GM23338 (cell line): ENCODE results near the gene RDH12. TPM values are rescaled to one million over a fixed set of nuclear protein-coding genes. Genes with fewer than 3 reads are reported as not detected.

Source experiments
- ATAC-seq: fragments of 200-7000 bp; cut with Tn5 transposase; 3 replicates; pipeline ENCODE4 v1.9.1; 2020
- DNase-seq: peaks from one replicate; pipeline ENCODE4 v3.0.0-alpha.2; 2015; ENCODE audit warnings: low spot score
- H2AFZ ChIP-seq: fragments of 200-600 bp; sonication (generic); 2 replicates; pipeline ENCODE4 v1.8.0; 2016; ENCODE audit warnings: antibody characterized with exemption, mild to moderate bottlenecking, moderate library complexity
- H3F3A ChIP-seq: fragments of 200-600 bp; sonication (generic); replicated peaks from 2 replicates; pipeline ENCODE4 v1.8.0; 2017; ENCODE audit warnings: antibody characterized with exemption, mixed run types, low read depth
- H3K27ac ChIP-seq: fragments of 200-600 bp; sonication (generic); 2 replicates; pipeline ENCODE4 v1.6.1; 2016; ENCODE audit warnings: low read depth
- H3K27me3 ChIP-seq: fragments of 200-600 bp; sonication (generic); 2 replicates; pipeline ENCODE4 v1.8.0; 2016; ENCODE audit warnings: mild to moderate bottlenecking, mixed run types, moderate library complexity; ENCODE audit not compliant: insufficient read depth
- H3K36me3 ChIP-seq: fragments of 200-600 bp; sonication (generic); 2 replicates; pipeline ENCODE4 v1.8.0; 2016; ENCODE audit warnings: mild to moderate bottlenecking; ENCODE audit not compliant: insufficient read depth
- H3K4me1 ChIP-seq: fragments of 200-600 bp; sonication (generic); 2 replicates; pipeline ENCODE4 v1.8.0; 2016; ENCODE audit warnings: mild to moderate bottlenecking, moderate library complexity; ENCODE audit not compliant: insufficient read depth
- H3K4me2 ChIP-seq: fragments of 200-600 bp; sonication (generic); 2 replicates; pipeline ENCODE4 v1.7.1; 2017; ENCODE audit warnings: mixed run types
- H3K4me3 ChIP-seq: fragments of 200-600 bp; sonication (generic); 2 replicates; pipeline ENCODE4 v1.6.1; 2016; ENCODE audit warnings: mixed run types
- H3K79me2 ChIP-seq: fragments of 200-600 bp; sonication (generic); replicated peaks from 2 replicates; pipeline ENCODE4 v1.8.0; 2017; ENCODE audit warnings: mild to moderate bottlenecking; ENCODE audit not compliant: insufficient read depth
- H3K9me2 ChIP-seq: fragments of 200-600 bp; sonication (generic); 2 replicates; pipeline ENCODE4 v1.8.0; 2017; ENCODE audit not compliant: insufficient read depth
- H4K20me1 ChIP-seq: fragments of 200-600 bp; sonication (generic); replicated peaks from 2 replicates; pipeline ENCODE4 v1.8.0; 2017; ENCODE audit warnings: mild to moderate bottlenecking; ENCODE audit not compliant: insufficient read depth
- H3K27ac Mint-ChIP-seq: 2 replicates; pipeline ENCODE4 v1.8.0; 2020; ENCODE audit warnings: inconsistent platforms, mild to moderate bottlenecking, moderate library complexity, mixed read lengths
- H3K27me3 Mint-ChIP-seq: 3 replicates; pipeline ENCODE4 v1.8.0; 2022; ENCODE audit warnings: low read depth, mild to moderate bottlenecking, moderate library complexity, mixed read lengths, inconsistent platforms; ENCODE audit not compliant: insufficient read depth, poor library complexity
- H3K36me3 Mint-ChIP-seq: 3 replicates; pipeline ENCODE4 v1.8.0; 2021; ENCODE audit warnings: low read depth, mild to moderate bottlenecking, inconsistent platforms, moderate library complexity, mixed read lengths
- H3K4me1 Mint-ChIP-seq: 3 replicates; pipeline ENCODE4 v1.8.0; 2020; ENCODE audit warnings: mild to moderate bottlenecking, inconsistent platforms, mixed read lengths
- H3K4me3 Mint-ChIP-seq: 3 replicates; pipeline ENCODE4 v1.8.0; 2021; ENCODE audit warnings: moderate library complexity, mild to moderate bottlenecking, inconsistent platforms, mixed read lengths
- H3K9me3 Mint-ChIP-seq: 3 replicates; pipeline ENCODE4 v1.8.0; 2020; ENCODE audit warnings: moderate library complexity, mild to moderate bottlenecking, inconsistent platforms, mixed read lengths
- CREB1 ChIP-seq: fragments of 250-450 bp; sonication (Bioruptor Pico); IDR thresholded peaks from 2 replicates; pipeline ENCODE4 v1.5.0; 2020; ENCODE audit warnings: low read depth, mild to moderate bottlenecking, moderate library complexity
- EZH2 ChIP-seq: fragments of 200-600 bp; sonication (generic); IDR thresholded peaks from one replicate; pipeline ENCODE4 v1.8.0; 2017; ENCODE audit warnings: antibody characterized with exemption, mild to moderate bottlenecking, low read depth; ENCODE audit not compliant: unreplicated experiment
- EZH2phosphoT487 ChIP-seq: fragments of 200-600 bp; sonication (generic); IDR thresholded peaks from one replicate; pipeline ENCODE4 v1.8.1; 2018; ENCODE audit warnings: antibody characterized with exemption; ENCODE audit not compliant: unreplicated experiment
- JUNB ChIP-seq: IDR thresholded peaks from one replicate; pipeline ENCODE4 v1.6.1; 2016; ENCODE audit warnings: antibody characterized with exemption; ENCODE audit not compliant: unreplicated experiment
- NANOG ChIP-seq: IDR thresholded peaks from 2 replicates; pipeline ENCODE4 v1.6.1; 2016; ENCODE audit warnings: antibody characterized with exemption, borderline replicate concordance
- POLR2AphosphoS5 ChIP-seq: IDR thresholded peaks from 2 replicates; pipeline ENCODE4 v1.6.1; 2016; ENCODE audit warnings: antibody characterized with exemption, low read depth
- STAT1 ChIP-seq: IDR thresholded peaks from one replicate; pipeline ENCODE4 v1.6.1; 2016; ENCODE audit warnings: antibody characterized with exemption; ENCODE audit not compliant: unreplicated experiment
- ZNF114 ChIP-seq: fragments of 250-450 bp; sonication (Bioruptor Pico); IDR thresholded peaks from 2 replicates; pipeline ENCODE4 v1.5.0; 2020; ENCODE audit warnings: mild to moderate bottlenecking, moderate library complexity
- ZNF331 ChIP-seq: fragments of 250-450 bp; sonication (Bioruptor Pico); IDR thresholded peaks from 2 replicates; pipeline ENCODE4 v1.5.0; 2020; ENCODE audit warnings: low read depth, mild to moderate bottlenecking, moderate library complexity
- polyA plus RNA-seq: library from polyadenylated mRNA; unstranded; fragments of >200 nt; fragmentation: Nextera tagmentation; extraction: Ambion mirVana; gene quantifications from 2 replicates; pipeline ENCODE4 v1.2.1, GENCODE V29; 2016
- total RNA-seq: library from RNA; depleted of rRNA; stranded (reverse); fragments of >200 nt; shearing (Covaris generic); gene quantifications from 2 replicates; pipeline ENCODE4 v1.2.3, GENCODE V29; 2014
- TF ChIP-seq, protein P1 (sequence below), 2 experiments: fragments of 200-600 bp in 1 of 2; sonication (generic) in 1 of 2; conservative IDR thresholded peaks; 2 replicates each; pipeline versions ENCODE4 v1.5.1 to v1.6.1; 2016 to 2017; ENCODE audit warnings: antibody characterized with exemption in 2 of 2, low read depth in 2 of 2, mild to moderate bottlenecking in 2 of 2, moderate library complexity in 1 of 2
- TF ChIP-seq, protein P2 (sequence below): IDR thresholded peaks from one replicate; pipeline ENCODE4 v1.6.1; 2018; ENCODE audit warnings: antibody characterized with exemption; ENCODE audit not compliant: unreplicated experiment
- TF ChIP-seq, protein P3 (sequence below): IDR thresholded peaks from 2 replicates; pipeline ENCODE4 v1.6.1; 2016; ENCODE audit warnings: antibody characterized with exemption
- TF ChIP-seq, protein P4 (sequence below): fragments of 250-450 bp; sonication (Bioruptor Pico); IDR thresholded peaks from 2 replicates; pipeline ENCODE4 v1.5.0; 2020; ENCODE audit warnings: mild to moderate bottlenecking, moderate library complexity

Gene RDH12
- total and polyA plus RNA-seq, 2 experiments from 2014 or later, result 0.28 to 1.6 TPM

DNA sequence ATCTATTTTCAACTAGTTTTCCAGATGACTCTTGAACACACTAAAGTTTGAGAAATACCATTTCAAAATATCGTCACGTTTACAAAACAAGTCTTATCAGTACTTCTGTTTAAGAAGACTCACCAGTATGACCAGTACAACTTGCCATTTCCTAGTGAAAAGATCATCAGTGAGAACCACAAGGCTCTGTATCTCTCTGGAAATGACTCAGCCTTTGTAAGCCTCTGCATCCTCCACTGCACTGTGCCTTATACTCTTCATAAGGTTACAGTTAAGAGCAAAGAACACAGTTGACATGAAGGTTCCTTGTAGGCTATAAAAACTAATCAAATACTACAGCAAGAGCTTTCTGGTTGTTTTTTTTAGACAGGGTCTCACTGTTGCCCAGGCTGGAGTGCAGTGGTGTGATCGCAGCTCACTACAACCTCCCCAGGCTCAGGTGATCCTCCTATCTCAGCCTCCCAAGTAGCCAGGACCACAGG is 21.5 kb upstream of the RDH12 start:
- Mint-ChIP-seq H3K9me3 (no peaks in the 10 kb centered on the region; the same call in 2 of the 3 replicates), H3K4me3 (no peak overlapping the region), H3K4me1 (peaks cover 3% of the 10 kb centered on the region; the same call in 1 of the 3 replicates), H3K36me3 (peaks cover 70% of the 10 kb centered on the region), H3K27me3 (peaks cover 7% of the 10 kb centered on the region), H3K27ac (no peak overlapping the region)
- Histone ChIP-seq H4K20me1 (peaks cover 57% of the 10 kb centered on the region), H3K4me2 (no peak overlapping the region), H3K4me1 (peaks cover 5% of the 10 kb centered on the region; the same call in 1 of the 2 replicates), H3K79me2 (peaks cover 58% of the 10 kb centered on the region), H3K9me2 (no peaks in the 10 kb centered on the region), H3K27ac (no peak overlapping the region), H2AFZ (no peak overlapping the region), H3K27me3 (no peaks in the 10 kb centered on the region), H3F3A (peaks cover 14% of the 10 kb centered on the region), H3K4me3 (no peak overlapping the region), H3K36me3 (peaks cover 66% of the 10 kb centered on the region)
- ATAC-seq, result no peak
- TF ChIP-seq POLR2AphosphoS5 (no peak), EZH2 (no peak), JUNB (no peak), EZH2phosphoT487 (no peak), STAT1 (no peak), CREB1 (CRISPR knock-in tag) (no peak), ZNF114 (no peak), ZNF331 (CRISPR knock-in tag) (no peak), NANOG (no peak)
- TF ChIP-seq, protein P1, sequence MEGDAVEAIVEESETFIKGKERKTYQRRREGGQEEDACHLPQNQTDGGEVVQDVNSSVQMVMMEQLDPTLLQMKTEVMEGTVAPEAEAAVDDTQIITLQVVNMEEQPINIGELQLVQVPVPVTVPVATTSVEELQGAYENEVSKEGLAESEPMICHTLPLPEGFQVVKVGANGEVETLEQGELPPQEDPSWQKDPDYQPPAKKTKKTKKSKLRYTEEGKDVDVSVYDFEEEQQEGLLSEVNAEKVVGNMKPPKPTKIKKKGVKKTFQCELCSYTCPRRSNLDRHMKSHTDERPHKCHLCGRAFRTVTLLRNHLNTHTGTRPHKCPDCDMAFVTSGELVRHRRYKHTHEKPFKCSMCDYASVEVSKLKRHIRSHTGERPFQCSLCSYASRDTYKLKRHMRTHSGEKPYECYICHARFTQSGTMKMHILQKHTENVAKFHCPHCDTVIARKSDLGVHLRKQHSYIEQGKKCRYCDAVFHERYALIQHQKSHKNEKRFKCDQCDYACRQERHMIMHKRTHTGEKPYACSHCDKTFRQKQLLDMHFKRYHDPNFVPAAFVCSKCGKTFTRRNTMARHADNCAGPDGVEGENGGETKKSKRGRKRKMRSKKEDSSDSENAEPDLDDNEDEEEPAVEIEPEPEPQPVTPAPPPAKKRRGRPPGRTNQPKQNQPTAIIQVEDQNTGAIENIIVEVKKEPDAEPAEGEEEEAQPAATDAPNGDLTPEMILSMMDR (conservative IDR thresholded peaks at IDR 0.05; ENCODE audit: low read depth in 2 of 2), result no peak
- TF ChIP-seq, protein P2, sequence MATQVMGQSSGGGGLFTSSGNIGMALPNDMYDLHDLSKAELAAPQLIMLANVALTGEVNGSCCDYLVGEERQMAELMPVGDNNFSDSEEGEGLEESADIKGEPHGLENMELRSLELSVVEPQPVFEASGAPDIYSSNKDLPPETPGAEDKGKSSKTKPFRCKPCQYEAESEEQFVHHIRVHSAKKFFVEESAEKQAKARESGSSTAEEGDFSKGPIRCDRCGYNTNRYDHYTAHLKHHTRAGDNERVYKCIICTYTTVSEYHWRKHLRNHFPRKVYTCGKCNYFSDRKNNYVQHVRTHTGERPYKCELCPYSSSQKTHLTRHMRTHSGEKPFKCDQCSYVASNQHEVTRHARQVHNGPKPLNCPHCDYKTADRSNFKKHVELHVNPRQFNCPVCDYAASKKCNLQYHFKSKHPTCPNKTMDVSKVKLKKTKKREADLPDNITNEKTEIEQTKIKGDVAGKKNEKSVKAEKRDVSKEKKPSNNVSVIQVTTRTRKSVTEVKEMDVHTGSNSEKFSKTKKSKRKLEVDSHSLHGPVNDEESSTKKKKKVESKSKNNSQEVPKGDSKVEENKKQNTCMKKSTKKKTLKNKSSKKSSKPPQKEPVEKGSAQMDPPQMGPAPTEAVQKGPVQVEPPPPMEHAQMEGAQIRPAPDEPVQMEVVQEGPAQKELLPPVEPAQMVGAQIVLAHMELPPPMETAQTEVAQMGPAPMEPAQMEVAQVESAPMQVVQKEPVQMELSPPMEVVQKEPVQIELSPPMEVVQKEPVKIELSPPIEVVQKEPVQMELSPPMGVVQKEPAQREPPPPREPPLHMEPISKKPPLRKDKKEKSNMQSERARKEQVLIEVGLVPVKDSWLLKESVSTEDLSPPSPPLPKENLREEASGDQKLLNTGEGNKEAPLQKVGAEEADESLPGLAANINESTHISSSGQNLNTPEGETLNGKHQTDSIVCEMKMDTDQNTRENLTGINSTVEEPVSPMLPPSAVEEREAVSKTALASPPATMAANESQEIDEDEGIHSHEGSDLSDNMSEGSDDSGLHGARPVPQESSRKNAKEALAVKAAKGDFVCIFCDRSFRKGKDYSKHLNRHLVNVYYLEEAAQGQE, result no peak
- TF ChIP-seq, protein P3, sequence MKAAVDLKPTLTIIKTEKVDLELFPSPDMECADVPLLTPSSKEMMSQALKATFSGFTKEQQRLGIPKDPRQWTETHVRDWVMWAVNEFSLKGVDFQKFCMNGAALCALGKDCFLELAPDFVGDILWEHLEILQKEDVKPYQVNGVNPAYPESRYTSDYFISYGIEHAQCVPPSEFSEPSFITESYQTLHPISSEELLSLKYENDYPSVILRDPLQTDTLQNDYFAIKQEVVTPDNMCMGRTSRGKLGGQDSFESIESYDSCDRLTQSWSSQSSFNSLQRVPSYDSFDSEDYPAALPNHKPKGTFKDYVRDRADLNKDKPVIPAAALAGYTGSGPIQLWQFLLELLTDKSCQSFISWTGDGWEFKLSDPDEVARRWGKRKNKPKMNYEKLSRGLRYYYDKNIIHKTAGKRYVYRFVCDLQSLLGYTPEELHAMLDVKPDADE, result no peak
- TF ChIP-seq, protein P4, sequence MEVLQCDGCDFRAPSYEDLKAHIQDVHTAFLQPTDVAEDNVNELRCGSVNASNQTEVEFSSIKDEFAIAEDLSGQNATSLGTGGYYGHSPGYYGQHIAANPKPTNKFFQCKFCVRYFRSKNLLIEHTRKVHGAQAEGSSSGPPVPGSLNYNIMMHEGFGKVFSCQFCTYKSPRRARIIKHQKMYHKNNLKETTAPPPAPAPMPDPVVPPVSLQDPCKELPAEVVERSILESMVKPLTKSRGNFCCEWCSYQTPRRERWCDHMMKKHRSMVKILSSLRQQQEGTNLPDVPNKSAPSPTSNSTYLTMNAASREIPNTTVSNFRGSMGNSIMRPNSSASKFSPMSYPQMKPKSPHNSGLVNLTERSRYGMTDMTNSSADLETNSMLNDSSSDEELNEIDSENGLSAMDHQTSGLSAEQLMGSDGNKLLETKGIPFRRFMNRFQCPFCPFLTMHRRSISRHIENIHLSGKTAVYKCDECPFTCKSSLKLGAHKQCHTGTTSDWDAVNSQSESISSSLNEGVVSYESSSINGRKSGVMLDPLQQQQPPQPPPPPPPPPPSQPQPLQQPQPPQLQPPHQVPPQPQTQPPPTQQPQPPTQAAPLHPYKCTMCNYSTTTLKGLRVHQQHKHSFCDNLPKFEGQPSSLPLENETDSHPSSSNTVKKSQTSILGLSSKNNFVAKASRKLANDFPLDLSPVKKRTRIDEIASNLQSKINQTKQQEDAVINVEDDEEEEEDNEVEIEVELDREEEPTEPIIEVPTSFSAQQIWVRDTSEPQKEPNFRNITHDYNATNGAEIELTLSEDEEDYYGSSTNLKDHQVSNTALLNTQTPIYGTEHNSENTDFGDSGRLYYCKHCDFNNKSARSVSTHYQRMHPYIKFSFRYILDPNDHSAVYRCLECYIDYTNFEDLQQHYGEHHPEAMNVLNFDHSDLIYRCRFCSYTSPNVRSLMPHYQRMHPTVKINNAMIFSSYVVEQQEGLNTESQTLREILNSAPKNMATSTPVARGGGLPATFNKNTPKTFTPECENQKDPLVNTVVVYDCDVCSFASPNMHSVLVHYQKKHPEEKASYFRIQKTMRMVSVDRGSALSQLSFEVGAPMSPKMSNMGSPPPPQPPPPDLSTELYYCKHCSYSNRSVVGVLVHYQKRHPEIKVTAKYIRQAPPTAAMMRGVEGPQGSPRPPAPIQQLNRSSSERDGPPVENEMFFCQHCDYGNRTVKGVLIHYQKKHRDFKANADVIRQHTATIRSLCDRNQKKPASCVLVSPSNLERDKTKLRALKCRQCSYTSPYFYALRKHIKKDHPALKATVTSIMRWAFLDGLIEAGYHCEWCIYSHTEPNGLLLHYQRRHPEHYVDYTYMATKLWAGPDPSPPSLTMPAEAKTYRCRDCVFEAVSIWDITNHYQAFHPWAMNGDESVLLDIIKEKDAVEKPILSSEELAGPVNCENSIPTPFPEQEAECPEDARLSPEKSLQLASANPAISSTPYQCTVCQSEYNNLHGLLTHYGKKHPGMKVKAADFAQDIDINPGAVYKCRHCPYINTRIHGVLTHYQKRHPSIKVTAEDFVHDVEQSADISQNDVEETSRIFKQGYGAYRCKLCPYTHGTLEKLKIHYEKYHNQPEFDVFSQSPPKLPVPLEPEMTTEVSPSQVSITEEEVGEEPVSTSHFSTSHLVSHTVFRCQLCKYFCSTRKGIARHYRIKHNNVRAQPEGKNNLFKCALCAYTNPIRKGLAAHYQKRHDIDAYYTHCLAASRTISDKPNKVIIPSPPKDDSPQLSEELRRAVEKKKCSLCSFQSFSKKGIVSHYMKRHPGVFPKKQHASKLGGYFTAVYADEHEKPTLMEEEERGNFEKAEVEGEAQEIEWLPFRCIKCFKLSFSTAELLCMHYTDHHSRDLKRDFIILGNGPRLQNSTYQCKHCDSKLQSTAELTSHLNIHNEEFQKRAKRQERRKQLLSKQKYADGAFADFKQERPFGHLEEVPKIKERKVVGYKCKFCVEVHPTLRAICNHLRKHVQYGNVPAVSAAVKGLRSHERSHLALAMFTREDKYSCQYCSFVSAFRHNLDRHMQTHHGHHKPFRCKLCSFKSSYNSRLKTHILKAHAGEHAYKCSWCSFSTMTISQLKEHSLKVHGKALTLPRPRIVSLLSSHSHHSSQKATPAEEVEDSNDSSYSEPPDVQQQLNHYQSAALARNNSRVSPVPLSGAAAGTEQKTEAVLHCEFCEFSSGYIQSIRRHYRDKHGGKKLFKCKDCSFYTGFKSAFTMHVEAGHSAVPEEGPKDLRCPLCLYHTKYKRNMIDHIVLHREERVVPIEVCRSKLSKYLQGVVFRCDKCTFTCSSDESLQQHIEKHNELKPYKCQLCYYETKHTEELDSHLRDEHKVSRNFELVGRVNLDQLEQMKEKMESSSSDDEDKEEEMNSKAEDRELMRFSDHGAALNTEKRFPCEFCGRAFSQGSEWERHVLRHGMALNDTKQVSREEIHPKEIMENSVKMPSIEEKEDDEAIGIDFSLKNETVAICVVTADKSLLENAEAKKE (CRISPR knock-in tag), result no peak
- no peak for DNase-seq
